Measurements from ENCODE around the gene GSE1.

GSE1 gene

GRCh38 chr16:85601730-85602401 lies 11.3 kb upstream of the GSE1 start:
- in situ Hi-C loops (cut with HindIII; ENCODE audit: low pct_ligation_motif_present, low pct_unique_long_range_greater_than_20kb, low sequenced_read_pairs): no loop called here
- DNase-seq: no peak

GRCh38 chr16:85602402-85603202 lies 10.5 kb upstream of the GSE1 start:
- no peak for DNase-seq
- in situ Hi-C loops (cut with HindIII; ENCODE audit: low pct_ligation_motif_present, low pct_unique_long_range_greater_than_20kb, low sequenced_read_pairs): no loop called here

DNA sequence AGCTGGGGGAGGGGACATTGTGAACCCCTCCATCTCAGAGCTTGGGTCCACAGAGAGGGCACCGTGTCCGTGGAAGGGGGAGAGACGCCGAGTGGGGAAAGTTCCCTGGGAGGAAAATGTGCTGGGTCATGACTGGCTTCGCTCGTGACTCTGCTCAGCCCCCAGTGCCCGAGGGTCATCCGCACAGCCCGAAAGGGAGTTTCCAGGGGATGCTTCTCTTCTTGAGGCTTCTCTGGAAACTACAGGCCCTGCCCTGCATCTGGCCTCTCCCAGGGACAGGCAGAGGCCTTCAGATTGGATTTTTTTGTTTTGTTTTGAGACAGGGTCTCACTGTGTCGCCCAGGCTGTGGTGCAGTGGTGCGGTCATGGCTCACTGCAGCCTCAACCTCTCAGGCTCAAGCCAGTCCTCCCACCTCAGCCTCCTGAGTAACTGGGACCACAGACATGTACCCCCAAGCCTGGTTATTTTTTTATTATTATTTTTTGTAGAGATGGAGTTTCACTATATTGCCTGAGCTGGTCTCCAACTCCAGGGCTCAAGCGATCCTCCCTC lies 9.8 kb upstream of the GSE1 start:
- in situ Hi-C loops (cut with HindIII; ENCODE audit: low pct_ligation_motif_present, low pct_unique_long_range_greater_than_20kb, low sequenced_read_pairs): no loop called here
- DNase-seq: no peak

GRCh38 chr16:85604145-85604705 lies 8.9 kb upstream of the GSE1 start:
- no peak for DNase-seq
- in situ Hi-C loops (cut with HindIII; ENCODE audit: low pct_ligation_motif_present, low pct_unique_long_range_greater_than_20kb, low sequenced_read_pairs): no loop called here

DNA sequence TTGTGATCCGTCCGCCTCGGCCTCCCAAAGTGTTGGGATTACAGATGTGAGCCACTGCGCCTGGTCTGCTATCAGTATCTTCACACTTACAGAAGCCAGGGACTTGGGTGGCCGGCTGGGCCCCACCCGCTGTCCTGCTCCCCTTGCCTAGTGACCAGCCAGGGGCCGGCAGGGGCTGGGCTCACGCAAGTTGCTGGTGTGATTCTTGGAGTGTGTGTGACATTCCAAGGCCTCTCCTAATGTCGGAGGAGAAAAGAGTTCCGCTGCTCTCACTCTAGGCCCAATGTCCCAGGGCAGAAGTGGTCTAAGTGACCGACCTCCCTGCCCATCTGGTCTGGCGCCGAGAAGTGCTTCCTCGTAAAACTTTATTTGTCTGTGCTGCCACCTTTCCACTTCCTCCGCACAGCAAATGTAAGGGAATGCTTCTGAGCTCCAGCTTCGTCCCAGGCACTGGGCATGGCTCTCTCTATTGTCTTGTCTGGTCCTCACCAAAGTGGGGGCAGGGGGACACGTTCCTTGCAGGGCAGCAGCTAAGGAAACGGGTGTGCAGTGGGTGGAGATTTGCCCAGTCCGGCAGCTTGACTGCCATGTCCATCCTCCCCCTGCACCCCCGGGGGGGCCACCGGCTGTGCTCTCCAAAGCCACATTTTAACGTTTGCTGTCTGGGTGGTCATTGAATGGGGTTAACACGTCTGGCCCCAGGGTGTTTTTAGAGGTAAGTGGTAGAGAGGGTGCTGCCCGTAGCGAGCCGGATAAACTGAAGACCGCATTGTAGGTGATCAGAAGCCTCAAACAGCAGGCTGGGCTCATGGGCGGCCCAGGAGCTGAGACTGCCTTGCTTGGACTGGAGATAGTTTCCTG lies 7.8 kb upstream of the GSE1 start:
- no peak for DNase-seq
- in situ Hi-C loops (cut with HindIII; ENCODE audit: low pct_ligation_motif_present, low pct_unique_long_range_greater_than_20kb, low sequenced_read_pairs): no loop called here

DNA sequence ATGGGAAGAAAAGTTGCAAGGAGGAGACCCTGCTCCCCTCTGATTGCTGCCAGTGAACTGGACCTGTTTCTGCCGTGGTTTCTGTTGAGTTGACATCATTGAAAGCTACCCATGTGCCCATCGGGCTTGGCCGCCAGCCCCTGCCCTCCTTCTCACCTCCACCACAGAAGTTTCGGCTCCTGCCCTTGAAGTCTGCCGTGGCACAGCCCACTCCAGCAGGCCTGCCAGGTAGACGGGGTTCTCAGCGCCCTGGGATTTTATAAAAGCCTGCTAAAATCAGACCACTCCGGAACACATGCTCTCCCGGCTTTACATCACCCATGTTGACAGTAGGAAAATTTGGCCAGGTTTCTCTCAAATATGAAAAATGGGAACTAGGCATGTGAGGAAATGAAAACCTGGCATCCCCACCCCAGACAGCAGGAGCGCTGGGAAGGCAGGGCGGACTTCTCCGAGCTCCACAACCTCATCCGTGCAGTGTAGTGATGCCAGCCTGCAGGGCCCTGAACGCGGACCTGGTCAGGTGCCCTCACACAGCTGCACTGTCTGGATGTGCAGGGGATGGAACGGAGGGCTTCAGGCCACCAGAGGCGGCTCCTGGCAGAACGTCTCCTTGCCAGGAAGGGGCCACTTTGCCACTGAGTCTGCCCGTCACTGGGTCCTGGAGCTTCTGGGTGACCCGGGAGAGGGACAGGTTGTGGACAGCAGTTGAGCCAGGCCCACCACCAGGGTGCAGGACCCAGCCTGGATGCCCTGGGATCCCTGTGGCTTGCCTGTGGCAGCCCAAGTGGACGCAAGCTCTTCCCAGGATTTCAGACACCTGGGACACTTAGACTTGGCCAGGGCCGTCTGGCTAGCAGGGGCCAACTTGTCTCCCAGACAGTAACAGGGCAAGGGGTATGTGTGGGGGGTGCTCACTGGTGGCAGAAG lies 6.9 kb upstream of the GSE1 start:
- DNase-seq: no peak
- in situ Hi-C loops (cut with HindIII; ENCODE audit: low pct_ligation_motif_present, low pct_unique_long_range_greater_than_20kb, low sequenced_read_pairs): no loop called here

GRCh38 chr16:85606904-85607303 lies 6.2 kb upstream of the GSE1 start:
- no peak for DNase-seq
- in situ Hi-C loops (cut with HindIII; ENCODE audit: low pct_ligation_motif_present, low pct_unique_long_range_greater_than_20kb, low sequenced_read_pairs): no loop called here

DNA sequence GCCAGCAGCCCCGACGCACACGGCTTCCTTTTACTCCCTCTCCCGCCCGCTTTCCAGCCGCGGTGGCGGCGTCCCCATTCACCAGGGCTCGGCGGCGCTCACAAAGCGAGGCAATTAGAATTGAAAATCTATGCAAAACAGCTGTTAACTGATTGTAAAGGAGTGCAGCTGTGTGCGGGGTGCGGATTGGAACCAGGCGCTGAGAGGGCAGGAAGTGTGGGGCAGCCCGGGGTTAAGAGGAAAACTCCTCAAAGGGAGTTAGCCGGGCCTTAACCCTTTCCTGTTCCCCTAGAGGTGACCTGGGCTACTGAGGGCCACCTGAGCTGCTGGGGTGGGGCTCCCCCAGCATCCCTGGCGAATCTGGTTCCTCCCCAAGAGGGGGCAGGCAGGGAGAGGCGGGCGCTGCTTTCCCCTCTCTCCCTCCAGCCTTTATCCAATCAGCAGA lies 5.8 kb upstream of the GSE1 start:
- in situ Hi-C loops (cut with HindIII; ENCODE audit: low pct_ligation_motif_present, low pct_unique_long_range_greater_than_20kb, low sequenced_read_pairs): no loop called here
- DNase-seq: no peak

GRCh38 chr16:85607796-85608514 lies 5.2 kb upstream of the GSE1 start:
- DNase-seq: no peak

DNA sequence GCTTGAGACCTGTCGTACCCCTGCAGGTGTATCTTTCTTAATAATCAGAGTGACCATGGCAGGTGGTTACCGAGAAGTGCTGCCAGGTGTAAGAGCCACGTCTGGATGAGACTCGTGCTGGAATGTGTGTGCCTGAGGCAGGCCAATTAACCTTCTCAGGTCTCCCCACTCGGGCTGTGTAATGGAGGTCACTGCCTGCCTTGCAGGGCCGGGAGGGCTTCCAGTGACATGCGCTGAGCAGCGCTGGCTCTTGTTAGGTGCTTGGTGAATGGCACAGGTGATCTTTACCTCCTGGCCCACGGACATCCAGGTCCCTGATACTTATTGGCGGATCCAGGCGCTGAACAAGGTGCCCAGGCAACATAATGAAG lies 4.6 kb upstream of the GSE1 start:
- in situ Hi-C loops (cut with HindIII; ENCODE audit: low pct_ligation_motif_present, low pct_unique_long_range_greater_than_20kb, low sequenced_read_pairs): no loop called here
- no peak for DNase-seq

More at GRCh38 chr16:85607796-85608514, 5.2 kb upstream of the GSE1 start:
- in situ Hi-C loops (cut with HindIII; ENCODE audit: low pct_ligation_motif_present, low pct_unique_long_range_greater_than_20kb, low sequenced_read_pairs): no loop called here

DNA sequence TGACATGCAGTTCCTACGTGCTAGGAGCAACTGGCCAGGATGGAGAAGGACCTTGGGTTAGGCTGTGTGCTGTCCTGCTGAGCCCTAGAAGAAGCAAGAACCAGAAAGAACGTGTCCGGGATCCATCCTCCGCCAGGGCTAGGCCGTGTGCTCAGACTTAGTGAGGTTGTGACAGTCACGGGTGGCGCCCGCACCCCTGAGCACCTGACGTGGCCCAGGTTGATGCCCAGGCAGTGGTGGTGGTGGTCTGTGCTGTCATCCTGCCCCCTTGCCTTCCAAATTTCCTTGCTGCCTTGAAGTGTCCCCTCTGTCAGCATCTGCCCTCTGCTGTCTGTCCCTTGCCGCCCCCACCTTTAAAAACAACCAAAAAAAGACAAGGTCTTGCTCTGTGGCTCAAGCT lies 4.2 kb upstream of the GSE1 start:
- DNase-seq: no peak
- in situ Hi-C loops (cut with HindIII; ENCODE audit: low pct_ligation_motif_present, low pct_unique_long_range_greater_than_20kb, low sequenced_read_pairs): no loop called here

GRCh38 chr16:85609539-85609938 lies 3.6 kb upstream of the GSE1 start:
- no peak for DNase-seq
- in situ Hi-C loops (cut with HindIII; ENCODE audit: low pct_ligation_motif_present, low pct_unique_long_range_greater_than_20kb, low sequenced_read_pairs): no loop called here

- in situ Hi-C loops (cut with HindIII; ENCODE audit: low pct_ligation_motif_present, low pct_unique_long_range_greater_than_20kb, low sequenced_read_pairs): no loop called here
- no peak for DNase-seq
These were observed 3.1 kb upstream of the GSE1 start for GRCh38 chr16:85610059-85610445.

DNA sequence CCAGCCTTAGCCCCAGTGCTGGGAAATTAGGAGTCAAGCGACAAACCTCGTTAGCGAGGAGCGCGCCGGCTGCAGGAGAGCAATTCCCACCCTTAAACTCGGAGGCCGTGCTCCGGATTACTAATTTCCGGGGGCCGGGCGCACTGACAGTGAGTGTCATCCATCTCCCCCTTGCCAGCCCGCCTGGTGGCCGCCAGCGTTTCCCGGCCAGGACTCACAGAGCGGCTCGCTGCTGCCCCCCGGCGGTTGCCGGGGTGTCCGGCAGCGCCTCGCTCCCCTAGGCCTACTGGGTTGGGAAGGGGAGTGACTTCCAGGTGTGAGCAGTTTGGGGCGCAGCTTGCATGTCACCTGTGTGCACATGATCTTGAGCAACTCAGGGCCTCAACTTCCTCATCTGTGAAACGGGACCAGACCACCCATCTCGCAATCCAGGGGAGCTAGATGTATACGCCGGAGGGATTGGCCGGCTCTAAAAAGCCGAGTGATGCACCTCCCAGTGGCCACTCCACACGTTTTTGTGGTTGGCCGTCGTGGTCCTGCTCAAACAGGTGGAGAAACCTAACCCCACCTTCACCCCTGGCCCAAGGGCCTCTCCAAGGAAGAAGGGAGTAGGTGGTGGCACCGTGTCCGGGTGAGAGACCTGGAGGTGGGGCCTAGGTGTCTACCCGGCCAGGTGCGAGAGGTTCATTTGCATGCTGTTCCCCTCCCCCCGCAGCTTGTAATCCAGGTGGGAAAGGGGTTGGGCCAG lies 2.5 kb upstream of the GSE1 start:
- in situ Hi-C loops (cut with HindIII; ENCODE audit: low pct_ligation_motif_present, low pct_unique_long_range_greater_than_20kb, low sequenced_read_pairs): no loop called here
- DNase-seq: peak; percentile 89

DNA sequence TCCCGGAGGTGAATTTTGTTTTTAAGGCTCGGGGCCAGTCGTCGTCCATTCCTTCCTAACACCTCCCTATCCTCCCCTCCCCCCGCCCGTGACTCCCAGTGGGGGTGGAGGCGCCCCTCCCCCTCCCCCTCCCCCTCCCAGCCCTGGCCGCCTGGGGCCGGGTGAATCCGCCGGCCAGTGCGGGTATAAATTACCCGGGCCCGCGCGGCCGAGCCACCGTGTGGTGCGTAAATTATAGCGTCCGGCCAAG lies 2.0 kb upstream of the GSE1 start:
- DNase-seq: no peak
- in situ Hi-C loops (cut with HindIII; ENCODE audit: low pct_ligation_motif_present, low pct_unique_long_range_greater_than_20kb, low sequenced_read_pairs): no loop called here

- peak; percentile 91 for DNase-seq
- in situ Hi-C loops (cut with HindIII; ENCODE audit: low pct_ligation_motif_present, low pct_unique_long_range_greater_than_20kb, low sequenced_read_pairs): no loop called here
These were observed 1.5 kb upstream of the GSE1 start for GRCh38 chr16:85611444-85612190.

Data from ACHN (cell line).